Spleen (tissue), 13 donors: Measurements from ENCODE around the gene COX4I2. TPM values are rescaled to one million over a fixed set of nuclear protein-coding genes. Genes with fewer than 3 reads are reported as not detected.
A peak's percentile ranks its signal among the peaks of the same experiment; 100 is the strongest.

Experiments used
- DNase-seq: peaks from one replicate; pipeline ENCODE4 v3.0.0-alpha.2; 2020
- H3K27ac ChIP-seq, 8 donors: fragments of 200-600 bp; sonication (generic) in 7 of 8; 1 replicate in 4 of 8; 2 replicates in 4 of 8; pipeline versions ENCODE4 v1.5.0 to v1.8.0; 2016 to 2021; ENCODE audit warnings: inconsistent platforms in 4 of 8, mild to moderate bottlenecking in 4 of 8, moderate library complexity in 1 of 8
- H3K27me3 ChIP-seq, 7 donors: fragments of 200-600 bp; sonication (generic) in 6 of 7; replicated peaks in 1 of 7; 1 replicate in 4 of 7; 2 replicates in 3 of 7; pipeline versions ENCODE4 v1.5.0 to v1.8.0; 2016 to 2021; ENCODE audit warnings: inconsistent platforms in 3 of 7, mild to moderate bottlenecking in 1 of 7
- H3K36me3 ChIP-seq, 6 donors: fragments of 200-600 bp; sonication (generic) in 5 of 6; 1 replicate in 4 of 6; 2 replicates in 2 of 6; pipeline versions ENCODE4 v1.5.0 to v1.8.0; 2016 to 2021; ENCODE audit warnings: inconsistent platforms in 2 of 6
- H3K4me1 ChIP-seq, 6 donors: fragments of 200-600 bp; sonication (generic) in 5 of 6; 1 replicate in 3 of 6; 2 replicates in 3 of 6; pipeline versions ENCODE4 v1.5.0 to v1.8.0; 2016 to 2021; ENCODE audit warnings: inconsistent platforms in 3 of 6
- H3K4me3 ChIP-seq, 8 donors: fragments of 200-600 bp; sonication (generic) in 7 of 8; 1 replicate in 4 of 8; 2 replicates in 4 of 8; pipeline versions ENCODE4 v1.5.0 to v1.8.0; 2016 to 2021; ENCODE audit warnings: inconsistent platforms in 4 of 8, mild to moderate bottlenecking in 4 of 8, moderate library complexity in 2 of 8
- H3K9me3 ChIP-seq, 8 donors: fragments of 200-600 bp; sonication (generic) in 7 of 8; 1 replicate in 4 of 8; 2 replicates in 4 of 8; pipeline versions ENCODE4 v1.5.0 to v1.8.0; 2016 to 2021; ENCODE audit warnings: inconsistent platforms in 4 of 8
- POLR2A ChIP-seq, 3 donors: fragments of 450-650 bp; IDR thresholded peaks; one replicate each; pipeline ENCODE4 v1.5.1; 2017; ENCODE audit warnings: antibody characterized with exemption in 3 of 3, mild to moderate bottlenecking in 1 of 3
- POLR2AphosphoS5 ChIP-seq, 3 donors: sonication (generic); formaldehyde crosslinking; IDR thresholded peaks; one replicate each; pipeline ENCODE4 v1.5.1; 2017; ENCODE audit warnings: antibody characterized with exemption in 3 of 3
- WGBS, 5 donors: extraction: QIAGEN DNeasy Blood & Tissue Kit in 3 of 5; methylation state at CpG; one replicate each; pipeline versions ENCODE4 v1.1.5 to v1.1.7; 2013 to 2018; 5-methylcytosine and 5-hydroxymethylcytosine counted together
- intact Hi-C: fragments of 100-400 bp; cut with DNase I; formaldehyde crosslinking; loops from one replicate; pipeline ENCODE4 v1.15.0; 2023; ENCODE audit warnings: low total_unique reads
- long read RNA-seq, 2 donors: transcript quantifications; one replicate each; lab custom pipeline, GENCODE V29; 2026
- polyA plus RNA-seq, 3 donors: library from polyadenylated mRNA; stranded (reverse); fragments of 200-250 nt; gene quantifications; one replicate each; pipeline ENCODE4 v1.2.1, GENCODE V29; 2013
- total RNA-seq, 7 donors: library from RNA; depleted of rRNA in 3 of 7; stranded (reverse); fragments of >200 nt in 3 of 7; fragmentation: NEBNext Ultra II Directional in 4 of 7; extraction: Animal tissue kit (Norgen Biotek cat#: 25700) in 4 of 7; gene quantifications; one replicate each; pipeline versions ENCODE4 v1.1.0 to v1.2.1, GENCODE V29; 2016 to 2021
- TF ChIP-seq, protein P1 (sequence below), 11 experiments: fragments of 200-600 bp in 7 of 11; fragments of 450-650 bp in 4 of 11; sonication (generic) in 4 of 11; IDR thresholded peaks in 8 of 11; conservative IDR thresholded peaks in 3 of 11; 1 replicate in 7 of 11; 2 replicates in 4 of 11; pipeline versions ENCODE4 v1.4.0 to v1.8.0; 2016 to 2021; ENCODE audit warnings: antibody characterized with exemption in 11 of 11, inconsistent platforms in 4 of 11, mild to moderate bottlenecking in 1 of 11
- donor health status: healthy with polysubstance abuse.
- donor health status: DM: no; HTN: no; CAD: no; lungs with moderate emphysema.
- donor health status: DM: no; HTN: no; CAD: no.
- donor health status: Bipolar disorder and iron deficiency.
- donor health status: healthy.
- donor health status: DM: no; HTN: no; CAD: no.
- donor health status: DM: yes; HTN: yes; CAD: no.

COX4I2 gene
- 1 to 10 TPM in 3 of 7 donors, not detected in 4; 1.1 to 1.5 (median 1.5) TPM for total RNA-seq
- polyA plus RNA-seq, result 1 to 10 TPM; 1.9 to 4.6 (median 2.0) TPM
- long read RNA-seq, donor 1, partial matches to known transcripts, result 196 of 197 reads
- long read RNA-seq, donor 1, other reads (novel, unspliced or antisense), result 0 of 197 reads
- long read RNA-seq, donor 2, partial matches to known transcripts, result 0 of 1 reads
- long read RNA-seq, donor 2, other reads (novel, unspliced or antisense), result 0 of 1 reads

- 56 to 76% (median 68%) methylated on average over 12 to 34 of the region's 34 CpGs for WGBS, 5 donors
- Histone ChIP-seq H3K9me3 (no peaks in the 10 kb centered on the region), H3K27me3 (peaks cover 0 to 13% (median 0%) of the 10 kb centered on the region in 7 donors), H3K4me1 (peaks cover 0 to 20% (median 4%) of the 10 kb centered on the region in 6 donors), H3K36me3 (no peaks in the 10 kb centered on the region), H3K27ac (no peak within 1 kb of the TSS), H3K4me3 (peak within 1 kb of the TSS in 1 of 8 donors; percentile 5)
- intact Hi-C loops, result no loop called here
- no peak for DNase-seq
- no peak for TF ChIP-seq POLR2A (IDR thresholded peaks at IDR 0.05)
- no peak for TF ChIP-seq POLR2AphosphoS5 (IDR thresholded peaks at IDR 0.05)
- TF ChIP-seq, protein P1, sequence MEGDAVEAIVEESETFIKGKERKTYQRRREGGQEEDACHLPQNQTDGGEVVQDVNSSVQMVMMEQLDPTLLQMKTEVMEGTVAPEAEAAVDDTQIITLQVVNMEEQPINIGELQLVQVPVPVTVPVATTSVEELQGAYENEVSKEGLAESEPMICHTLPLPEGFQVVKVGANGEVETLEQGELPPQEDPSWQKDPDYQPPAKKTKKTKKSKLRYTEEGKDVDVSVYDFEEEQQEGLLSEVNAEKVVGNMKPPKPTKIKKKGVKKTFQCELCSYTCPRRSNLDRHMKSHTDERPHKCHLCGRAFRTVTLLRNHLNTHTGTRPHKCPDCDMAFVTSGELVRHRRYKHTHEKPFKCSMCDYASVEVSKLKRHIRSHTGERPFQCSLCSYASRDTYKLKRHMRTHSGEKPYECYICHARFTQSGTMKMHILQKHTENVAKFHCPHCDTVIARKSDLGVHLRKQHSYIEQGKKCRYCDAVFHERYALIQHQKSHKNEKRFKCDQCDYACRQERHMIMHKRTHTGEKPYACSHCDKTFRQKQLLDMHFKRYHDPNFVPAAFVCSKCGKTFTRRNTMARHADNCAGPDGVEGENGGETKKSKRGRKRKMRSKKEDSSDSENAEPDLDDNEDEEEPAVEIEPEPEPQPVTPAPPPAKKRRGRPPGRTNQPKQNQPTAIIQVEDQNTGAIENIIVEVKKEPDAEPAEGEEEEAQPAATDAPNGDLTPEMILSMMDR (IDR thresholded peaks at IDR 0.05 in 8 of 11, conservative IDR thresholded peaks at IDR 0.05 in 3 of 11), result no peak
Observed at GRCh38 chr20:31637660-31638059, at the start of gene COX4I2. Gene COX4I2, plus strand, starts transcription at chr20:31637912. Its CDS starts 1,106 bp downstream, at chr20:31639018.

- Histone ChIP-seq H3K4me3 (no peak overlapping the region), H3K4me1 (peaks cover 0 to 45% (median 17%) of the 10 kb centered on the region in 6 donors)
- 85 to 90% (median 87%) methylated on average over 7 of the region's 7 CpGs for WGBS, 5 donors
Observed at GRCh38 chr20:31590717-31591225, 46.9 kb upstream of the COX4I2 start.

DNA sequence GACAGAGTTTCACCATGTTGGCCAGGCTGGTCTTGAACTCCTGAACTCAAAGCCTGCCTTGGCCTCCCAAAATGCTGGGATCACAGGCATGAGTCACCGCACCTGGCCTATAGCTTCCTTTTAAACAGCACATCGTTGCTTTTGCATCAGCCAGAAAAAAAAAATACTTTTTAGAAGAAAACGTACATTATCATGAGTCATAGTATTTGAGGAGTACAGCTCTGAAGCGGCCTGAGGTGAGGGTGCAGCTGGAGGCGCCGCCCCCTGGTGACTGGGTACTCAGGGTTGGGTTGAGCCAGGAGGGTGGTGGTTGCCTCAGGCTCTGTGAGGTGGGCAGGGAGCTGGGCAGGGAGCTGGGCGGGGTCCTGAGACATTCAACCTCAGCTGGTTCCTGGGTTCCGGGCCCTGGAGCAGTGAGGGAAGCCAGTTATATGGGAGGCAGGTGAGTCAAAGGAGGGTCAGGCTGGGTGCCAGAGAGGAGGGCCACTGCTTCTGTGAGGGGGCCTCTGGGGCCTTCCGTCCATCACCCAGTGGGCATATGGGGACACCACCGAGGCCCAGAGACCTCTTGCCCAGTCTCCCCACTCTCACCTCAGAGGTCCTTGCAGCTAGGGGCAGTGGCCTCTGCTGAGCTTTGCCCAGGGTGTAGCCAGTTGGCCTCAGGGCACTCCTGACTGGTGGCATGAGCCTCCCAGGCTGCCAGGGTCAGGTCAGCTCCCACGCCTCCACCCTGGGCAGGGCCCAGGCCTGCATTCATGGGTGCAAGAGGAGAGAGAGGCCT lies 44.3 kb upstream of the COX4I2 start:
- peaks cover 0 to 6% (median 0%) of the 10 kb centered on the region in 7 donors for H3K27me3 ChIP-seq
- intact Hi-C loops, result no loop called here
- H3K9me3 ChIP-seq, result no peaks in the 10 kb centered on the region
- no peak for DNase-seq
- H3K4me1 ChIP-seq, result peaks cover 0 to 40% (median 5%) of the 10 kb centered on the region in 6 donors
- H3K27ac ChIP-seq, result peak overlapping the region in 2 of 8 donors; percentile 13 to 71
- 79 to 84% (median 81%) methylated on average over 8 to 11 of the region's 11 CpGs for WGBS, 5 donors
- H3K36me3 ChIP-seq, result no peaks in the 10 kb centered on the region
- no peak overlapping the region for H3K4me3 ChIP-seq
- TF ChIP-seq POLR2A (IDR thresholded peaks at IDR 0.05) (no peak), POLR2AphosphoS5 (IDR thresholded peaks at IDR 0.05) (no peak)
- TF ChIP-seq, protein P1 (IDR thresholded peaks at IDR 0.05 in 8 of 11, conservative IDR thresholded peaks at IDR 0.05 in 3 of 11), result no peak

More at GRCh38 chr20:31590717-31591225, 46.9 kb upstream of the COX4I2 start:
- no peak for TF ChIP-seq POLR2A (IDR thresholded peaks at IDR 0.05)
- TF ChIP-seq POLR2AphosphoS5 (IDR thresholded peaks at IDR 0.05), result no peak
- TF ChIP-seq, protein P1 (IDR thresholded peaks at IDR 0.05 in 8 of 11, conservative IDR thresholded peaks at IDR 0.05 in 3 of 11), result no peak
- Histone ChIP-seq H3K27me3 (peaks cover 0 to 26% (median 7%) of the 10 kb centered on the region in 7 donors), H3K36me3 (no peaks in the 10 kb centered on the region), H3K9me3 (no peaks in the 10 kb centered on the region), H3K27ac (peak overlapping the region in 1 of 8 donors; percentile 0)
- no peak for DNase-seq
- intact Hi-C loops, result no loop called here
